LNCAP (cell line): ENCODE data around the gene DNAH3.

Experiments used
- TF ChIP-seq, protein P1 (sequence below): fragments of 450-650 bp; IDR thresholded peaks from 2 replicates; pipeline ENCODE4 v1.5.1; 2017; ENCODE audit warnings: mild to moderate bottlenecking

The DNAH3 gene

GRCh38 chr16:21076186-21076883 lies 74.3 kb downstream of the DNAH3 start:
- TF ChIP-seq, protein P1, sequence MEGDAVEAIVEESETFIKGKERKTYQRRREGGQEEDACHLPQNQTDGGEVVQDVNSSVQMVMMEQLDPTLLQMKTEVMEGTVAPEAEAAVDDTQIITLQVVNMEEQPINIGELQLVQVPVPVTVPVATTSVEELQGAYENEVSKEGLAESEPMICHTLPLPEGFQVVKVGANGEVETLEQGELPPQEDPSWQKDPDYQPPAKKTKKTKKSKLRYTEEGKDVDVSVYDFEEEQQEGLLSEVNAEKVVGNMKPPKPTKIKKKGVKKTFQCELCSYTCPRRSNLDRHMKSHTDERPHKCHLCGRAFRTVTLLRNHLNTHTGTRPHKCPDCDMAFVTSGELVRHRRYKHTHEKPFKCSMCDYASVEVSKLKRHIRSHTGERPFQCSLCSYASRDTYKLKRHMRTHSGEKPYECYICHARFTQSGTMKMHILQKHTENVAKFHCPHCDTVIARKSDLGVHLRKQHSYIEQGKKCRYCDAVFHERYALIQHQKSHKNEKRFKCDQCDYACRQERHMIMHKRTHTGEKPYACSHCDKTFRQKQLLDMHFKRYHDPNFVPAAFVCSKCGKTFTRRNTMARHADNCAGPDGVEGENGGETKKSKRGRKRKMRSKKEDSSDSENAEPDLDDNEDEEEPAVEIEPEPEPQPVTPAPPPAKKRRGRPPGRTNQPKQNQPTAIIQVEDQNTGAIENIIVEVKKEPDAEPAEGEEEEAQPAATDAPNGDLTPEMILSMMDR = no peak

- TF ChIP-seq, protein P1 = no peak
Observed at GRCh38 chr16:21075252-21075651, 75.4 kb downstream of the DNAH3 start.

DNA sequence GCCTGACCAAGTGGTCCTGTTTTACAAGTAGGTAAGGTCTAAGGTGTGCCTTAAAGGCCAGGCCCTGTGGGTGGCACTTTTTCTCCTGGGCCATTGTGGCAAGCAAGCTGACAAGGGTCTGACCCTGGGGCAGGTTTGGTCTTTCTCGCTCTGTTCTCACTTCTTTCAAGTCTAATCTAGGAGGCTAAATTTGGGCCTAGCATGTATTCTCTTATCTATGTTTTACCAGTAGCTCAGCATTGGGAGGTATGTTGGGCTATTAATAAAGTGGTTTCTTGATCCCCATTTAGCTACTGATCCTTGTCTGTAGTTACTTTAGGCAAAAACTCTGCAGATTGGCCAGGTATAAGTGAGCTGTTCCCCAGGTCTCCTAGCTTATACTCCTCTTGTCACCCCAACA lies 77.7 kb downstream of the DNAH3 start:
- TF ChIP-seq, protein P1 = no peak

GRCh38 chr16:21071741-21072140 lies 78.9 kb downstream of the DNAH3 start:
- TF ChIP-seq, protein P1 = no peak

- TF ChIP-seq, protein P1 = no peak
Observed at GRCh38 chr16:21070564-21070963, 80.1 kb downstream of the DNAH3 start.

- TF ChIP-seq, protein P1 = no peak
Observed at GRCh38 chr16:21069986-21070385, 80.7 kb downstream of the DNAH3 start.

- TF ChIP-seq, protein P1 = no peak
Observed at GRCh38 chr16:21064203-21064602, 86.4 kb downstream of the DNAH3 start.
